HL-60 (cell line): Measurements from ENCODE around the gene NEURL1.

Source experiments
- DNase-seq, 2 experiments: peaks; one replicate each; pipeline ENCODE4 v3.0.0-alpha.2; 2010 to 2020; ENCODE audit warnings: low read depth in 1 of 2, low spot score in 1 of 2
- H3K27ac ChIP-seq: fragments of 250-450 bp; sonication (Bioruptor Pico); replicated peaks from 2 replicates; pipeline ENCODE4 v1.5.1; 2020; ENCODE audit warnings: mild to moderate bottlenecking, moderate library complexity
- H3K27me3 ChIP-seq: fragments of 250-450 bp; sonication (Bioruptor Pico); 2 replicates; pipeline ENCODE4 v1.5.1; 2021; ENCODE audit warnings: mild to moderate bottlenecking, moderate library complexity; ENCODE audit not compliant: insufficient read depth, poor library complexity, severe bottlenecking
- H3K4me3 ChIP-seq: replicated peaks from 2 replicates; pipeline ENCODE4 v1.5.1; 2011; ENCODE audit warnings: mild to moderate bottlenecking, control low read depth, low read length; ENCODE audit not compliant: insufficient read depth
- GABPA ChIP-seq: IDR thresholded peaks from 2 replicates; pipeline ENCODE4 v1.6.1; 2012; ENCODE audit warnings: low read depth
- POLR2AphosphoS5 ChIP-seq: IDR thresholded peaks from 2 replicates; pipeline ENCODE4 v1.6.1; 2012; ENCODE audit warnings: low read depth
- SPI1 ChIP-seq: IDR thresholded peaks from 2 replicates; pipeline ENCODE4 v1.6.1; 2012; ENCODE audit warnings: low read depth, mild to moderate bottlenecking, borderline replicate concordance
- TF ChIP-seq, protein P1 (sequence below): IDR thresholded peaks from one replicate; pipeline ENCODE4 v1.5.1; 2011; ENCODE audit warnings: low read length, control low read depth, inconsistent platforms; ENCODE audit not compliant: insufficient read depth
- TF ChIP-seq, protein P2 (sequence below): IDR thresholded peaks from 2 replicates; pipeline ENCODE4 v1.6.1; 2012; ENCODE audit warnings: low read depth; ENCODE audit not compliant: insufficient replicate concordance

NEURL1 gene

DNA sequence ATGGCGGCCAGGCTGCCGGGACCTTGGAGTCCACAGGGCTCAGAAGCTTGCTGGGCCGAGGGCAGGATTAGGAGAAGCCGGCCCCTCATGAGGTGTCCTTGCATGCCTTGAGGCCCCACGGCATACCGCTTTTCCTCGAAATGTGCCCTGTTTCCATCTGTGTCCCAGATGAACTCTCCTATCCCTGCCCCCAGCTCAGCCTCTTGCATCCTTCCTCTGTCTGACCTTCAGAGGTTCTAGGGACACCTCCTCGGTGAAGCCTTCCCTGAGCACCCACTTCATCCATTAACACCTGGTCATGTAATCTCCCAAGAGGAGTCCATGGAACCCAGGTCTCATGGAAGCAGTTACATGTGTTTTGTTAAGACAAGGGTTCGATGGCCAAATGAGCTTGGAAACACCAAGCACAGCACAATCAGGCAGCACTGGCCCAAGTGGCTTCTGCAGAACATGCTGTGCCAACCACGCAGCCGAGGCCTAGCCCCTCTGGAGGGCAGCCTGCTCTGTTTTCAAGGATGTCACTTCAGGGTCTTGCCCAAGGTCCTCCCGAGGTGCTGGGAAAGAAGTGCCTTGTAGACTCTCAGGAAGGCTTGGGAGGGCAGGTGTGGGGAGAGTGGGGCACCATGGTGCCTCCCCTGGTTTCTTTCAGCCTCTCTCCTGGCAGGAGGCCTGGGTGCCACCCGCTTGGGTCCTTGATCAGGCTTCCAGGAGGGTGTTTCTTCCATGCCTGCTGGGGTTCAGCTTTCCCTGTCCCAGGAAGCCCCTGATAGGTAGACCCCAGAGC, 124.3 kb downstream of the NEURL1 start:
- no peak overlapping the region for H3K27ac ChIP-seq
- no peak for DNase-seq
- no peak overlapping the region for H3K4me3 ChIP-seq
- TF ChIP-seq, protein P1, sequence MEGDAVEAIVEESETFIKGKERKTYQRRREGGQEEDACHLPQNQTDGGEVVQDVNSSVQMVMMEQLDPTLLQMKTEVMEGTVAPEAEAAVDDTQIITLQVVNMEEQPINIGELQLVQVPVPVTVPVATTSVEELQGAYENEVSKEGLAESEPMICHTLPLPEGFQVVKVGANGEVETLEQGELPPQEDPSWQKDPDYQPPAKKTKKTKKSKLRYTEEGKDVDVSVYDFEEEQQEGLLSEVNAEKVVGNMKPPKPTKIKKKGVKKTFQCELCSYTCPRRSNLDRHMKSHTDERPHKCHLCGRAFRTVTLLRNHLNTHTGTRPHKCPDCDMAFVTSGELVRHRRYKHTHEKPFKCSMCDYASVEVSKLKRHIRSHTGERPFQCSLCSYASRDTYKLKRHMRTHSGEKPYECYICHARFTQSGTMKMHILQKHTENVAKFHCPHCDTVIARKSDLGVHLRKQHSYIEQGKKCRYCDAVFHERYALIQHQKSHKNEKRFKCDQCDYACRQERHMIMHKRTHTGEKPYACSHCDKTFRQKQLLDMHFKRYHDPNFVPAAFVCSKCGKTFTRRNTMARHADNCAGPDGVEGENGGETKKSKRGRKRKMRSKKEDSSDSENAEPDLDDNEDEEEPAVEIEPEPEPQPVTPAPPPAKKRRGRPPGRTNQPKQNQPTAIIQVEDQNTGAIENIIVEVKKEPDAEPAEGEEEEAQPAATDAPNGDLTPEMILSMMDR: no peak
- no peak for TF ChIP-seq SPI1
- no peaks in the 10 kb centered on the region for H3K27me3 ChIP-seq

DNA sequence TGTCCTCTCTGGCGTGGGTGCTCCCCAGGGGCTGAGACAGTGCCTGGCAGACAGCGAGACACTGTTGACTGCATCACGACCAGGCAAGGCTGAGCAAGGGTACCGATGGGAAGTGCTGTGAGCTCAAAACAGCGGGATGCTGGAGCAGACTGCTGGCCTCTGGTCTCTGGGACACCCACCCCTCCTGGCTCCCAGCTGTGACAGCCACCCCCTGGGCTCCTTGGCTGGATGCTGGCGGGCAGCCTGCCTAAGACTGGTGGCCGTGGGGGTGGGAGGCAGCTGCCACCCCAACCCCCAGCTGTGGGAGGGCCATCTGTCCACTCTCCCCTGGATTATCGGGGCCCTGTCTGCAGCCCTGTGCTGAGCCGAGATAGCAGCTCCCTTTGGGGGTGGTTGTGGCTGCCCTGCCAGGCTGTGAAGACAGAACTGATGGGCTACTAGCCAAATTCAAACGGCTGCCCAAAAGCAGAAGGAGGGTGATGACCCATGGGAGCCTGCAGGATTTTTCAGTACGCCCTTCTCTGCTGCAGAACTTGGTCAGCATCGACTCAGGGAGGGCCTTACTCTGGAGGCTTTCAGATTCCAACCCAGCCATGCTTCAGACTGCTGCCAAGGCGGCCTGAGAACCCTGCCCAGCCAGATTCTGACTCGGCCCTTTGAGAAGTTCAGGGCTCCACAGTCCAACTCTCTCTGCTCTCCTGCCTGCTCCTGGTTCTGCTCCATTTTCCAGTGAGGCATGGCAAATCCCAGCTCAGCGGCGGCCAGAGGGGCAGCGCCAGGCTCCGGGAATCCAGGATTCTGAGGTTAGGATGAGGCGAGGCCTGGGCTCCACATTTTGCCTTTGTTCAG, 125.3 kb downstream of the NEURL1 start:
- TF ChIP-seq, protein P1: no peak
- TF ChIP-seq, protein P2, sequence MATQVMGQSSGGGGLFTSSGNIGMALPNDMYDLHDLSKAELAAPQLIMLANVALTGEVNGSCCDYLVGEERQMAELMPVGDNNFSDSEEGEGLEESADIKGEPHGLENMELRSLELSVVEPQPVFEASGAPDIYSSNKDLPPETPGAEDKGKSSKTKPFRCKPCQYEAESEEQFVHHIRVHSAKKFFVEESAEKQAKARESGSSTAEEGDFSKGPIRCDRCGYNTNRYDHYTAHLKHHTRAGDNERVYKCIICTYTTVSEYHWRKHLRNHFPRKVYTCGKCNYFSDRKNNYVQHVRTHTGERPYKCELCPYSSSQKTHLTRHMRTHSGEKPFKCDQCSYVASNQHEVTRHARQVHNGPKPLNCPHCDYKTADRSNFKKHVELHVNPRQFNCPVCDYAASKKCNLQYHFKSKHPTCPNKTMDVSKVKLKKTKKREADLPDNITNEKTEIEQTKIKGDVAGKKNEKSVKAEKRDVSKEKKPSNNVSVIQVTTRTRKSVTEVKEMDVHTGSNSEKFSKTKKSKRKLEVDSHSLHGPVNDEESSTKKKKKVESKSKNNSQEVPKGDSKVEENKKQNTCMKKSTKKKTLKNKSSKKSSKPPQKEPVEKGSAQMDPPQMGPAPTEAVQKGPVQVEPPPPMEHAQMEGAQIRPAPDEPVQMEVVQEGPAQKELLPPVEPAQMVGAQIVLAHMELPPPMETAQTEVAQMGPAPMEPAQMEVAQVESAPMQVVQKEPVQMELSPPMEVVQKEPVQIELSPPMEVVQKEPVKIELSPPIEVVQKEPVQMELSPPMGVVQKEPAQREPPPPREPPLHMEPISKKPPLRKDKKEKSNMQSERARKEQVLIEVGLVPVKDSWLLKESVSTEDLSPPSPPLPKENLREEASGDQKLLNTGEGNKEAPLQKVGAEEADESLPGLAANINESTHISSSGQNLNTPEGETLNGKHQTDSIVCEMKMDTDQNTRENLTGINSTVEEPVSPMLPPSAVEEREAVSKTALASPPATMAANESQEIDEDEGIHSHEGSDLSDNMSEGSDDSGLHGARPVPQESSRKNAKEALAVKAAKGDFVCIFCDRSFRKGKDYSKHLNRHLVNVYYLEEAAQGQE: no peak
- TF ChIP-seq GABPA: no peak
- TF ChIP-seq SPI1: no peak
- TF ChIP-seq POLR2AphosphoS5: no peak; the same call in 1 of the 2 replicates
- Histone ChIP-seq H3K27ac (no peak overlapping the region), H3K4me3 (no peak overlapping the region), H3K27me3 (no peaks in the 10 kb centered on the region)
- peak in 1 of 2 experiments; percentile 49 for DNase-seq

DNA sequence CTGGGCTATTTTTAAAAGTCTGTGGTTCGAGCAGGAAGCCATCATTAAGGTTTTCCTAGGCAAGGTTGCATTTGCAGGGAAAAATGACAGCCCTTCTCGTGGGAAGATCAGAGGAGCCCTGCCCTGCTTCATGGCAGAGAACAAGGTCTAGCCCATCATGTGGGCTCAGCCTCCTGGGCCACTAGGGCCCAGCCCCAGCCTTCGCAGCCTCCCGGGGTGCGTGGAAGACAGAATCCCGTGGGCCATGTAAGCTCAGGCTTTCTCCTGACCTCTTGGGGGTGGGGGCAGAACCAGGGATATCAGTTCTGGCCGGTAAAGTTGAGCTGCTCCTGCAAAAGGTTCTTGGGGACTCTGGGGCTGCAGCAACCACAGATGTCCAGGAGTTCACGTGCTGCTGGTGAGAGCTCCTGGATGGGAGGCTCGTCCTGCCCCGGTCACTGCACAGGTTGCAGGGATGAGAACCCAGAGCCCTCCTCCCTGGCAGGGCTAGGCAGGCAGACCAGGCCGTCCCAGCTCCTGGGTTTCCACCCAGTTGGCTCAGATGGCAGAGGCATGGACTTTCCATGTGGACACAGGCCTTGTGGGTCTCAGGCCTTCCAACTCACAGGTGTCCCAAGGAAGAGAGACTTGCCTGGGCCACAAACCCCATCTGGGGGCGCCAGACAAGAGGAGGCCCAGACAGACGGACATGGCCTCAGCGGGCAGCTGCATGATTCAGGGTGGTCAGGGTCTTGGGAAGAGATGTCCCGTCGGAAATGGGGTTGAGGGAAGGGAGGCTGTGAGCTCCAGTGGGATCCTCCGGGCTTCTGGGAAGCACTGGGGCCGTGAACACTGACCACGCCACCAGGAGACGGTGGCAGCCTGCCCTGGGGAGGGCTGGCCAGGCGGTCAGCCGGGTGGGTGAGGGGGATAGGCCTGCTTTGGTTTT, 126.2 kb downstream of the NEURL1 start:
- no peak overlapping the region for H3K27ac ChIP-seq
- H3K4me3 ChIP-seq: no peak overlapping the region
- TF ChIP-seq POLR2AphosphoS5: no peak
- TF ChIP-seq SPI1: no peak
- TF ChIP-seq, protein P2: no peak
- TF ChIP-seq GABPA: no peak
- TF ChIP-seq, protein P1: no peak
- no peaks in the 10 kb centered on the region for H3K27me3 ChIP-seq
- DNase-seq: no peak
